GM21786 (cell line): ENCODE data around the gene RBM8A.

Source experiments
- ATAC-seq: cut with Tn5 transposase; IDR thresholded peaks from one replicate; pipeline ENCODE4 v1.9.1; 2021; ENCODE audit not compliant: unreplicated experiment

RBM8A gene

DNA sequence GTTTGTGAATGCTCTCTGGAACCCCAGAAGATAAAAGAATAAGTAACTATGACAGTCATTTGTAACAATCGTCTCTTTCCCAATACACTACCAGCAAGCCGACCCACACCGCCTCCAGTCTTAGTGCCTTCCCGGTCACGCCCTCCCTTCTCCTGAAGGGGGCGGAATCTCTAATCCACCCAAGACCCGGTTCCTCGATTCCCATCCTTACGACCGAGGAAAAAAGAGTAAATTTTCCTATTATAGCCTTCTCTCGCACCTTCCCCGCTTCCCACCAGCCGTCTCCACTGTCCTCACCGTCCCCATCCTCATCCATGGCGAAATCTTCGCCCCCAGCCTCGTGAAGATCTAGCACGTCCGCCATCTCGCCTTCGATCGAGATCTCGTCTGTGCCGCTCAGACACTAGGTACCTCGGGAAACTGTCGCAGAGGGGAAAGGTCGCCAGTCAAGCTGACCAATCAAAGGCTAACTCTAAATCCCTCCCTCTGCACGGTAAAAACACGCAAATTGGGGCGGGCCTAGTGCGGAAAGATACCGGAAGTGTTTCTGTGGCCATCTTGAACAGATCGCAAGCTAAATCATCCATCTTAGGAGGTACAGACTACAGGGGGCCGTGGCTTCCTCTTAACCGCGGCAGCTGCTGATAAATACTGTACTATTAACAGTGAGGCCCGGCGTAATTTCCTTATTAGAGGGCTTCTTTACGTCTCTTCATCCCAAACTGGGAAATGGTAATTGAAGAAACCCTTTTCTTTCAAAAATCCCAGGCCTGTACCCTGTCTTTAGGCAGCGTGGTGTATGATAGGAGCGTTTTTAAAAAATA lies at the start of gene RBM8A:
Gene RBM8A (minus strand): TSS at position 422 of the 824 bp plus-strand sequence. CDS start 58 bp downstream, at position 364.
- ATAC-seq = peak; percentile 98

DNA sequence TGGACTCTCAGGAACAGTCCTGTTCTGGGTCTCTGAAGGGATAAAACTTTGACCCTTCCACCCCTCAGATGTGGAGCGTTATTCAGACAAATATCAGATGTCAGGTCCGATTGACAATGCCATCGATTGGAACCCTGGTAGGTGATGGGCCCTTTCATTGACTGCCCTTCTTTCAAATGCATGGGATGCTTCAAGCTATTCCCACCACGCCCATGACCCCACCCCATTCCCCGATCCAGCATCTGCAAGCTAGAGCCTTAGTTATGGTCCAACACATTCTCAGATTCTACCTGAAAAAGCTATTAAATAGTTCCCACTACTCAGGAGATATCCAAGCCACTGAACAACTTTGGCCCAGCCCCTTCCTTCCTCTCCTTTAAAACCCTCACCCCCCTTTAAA lies 49.7 kb upstream of the RBM8A start:
- ATAC-seq = no peak

DNA sequence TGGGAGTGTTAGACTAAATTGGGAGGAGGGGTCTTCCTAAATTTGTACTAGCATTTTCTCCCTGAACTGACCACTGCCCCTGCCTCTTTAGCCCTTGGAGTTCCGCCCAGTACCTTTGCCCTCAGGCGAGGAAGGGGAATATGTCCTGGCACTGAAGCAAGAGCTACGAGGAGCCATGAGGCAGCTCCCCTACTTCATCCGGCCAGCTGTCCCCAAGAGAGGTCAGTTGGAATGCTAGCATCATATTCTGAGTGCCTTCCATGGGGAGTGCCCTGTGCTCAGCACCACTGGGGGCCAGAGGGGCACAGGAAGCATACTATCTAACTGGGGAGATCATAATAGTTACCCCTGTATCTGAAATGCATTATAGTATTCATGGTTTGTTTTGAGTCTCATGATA lies 47.9 kb upstream of the RBM8A start:
- ATAC-seq = no peak

DNA sequence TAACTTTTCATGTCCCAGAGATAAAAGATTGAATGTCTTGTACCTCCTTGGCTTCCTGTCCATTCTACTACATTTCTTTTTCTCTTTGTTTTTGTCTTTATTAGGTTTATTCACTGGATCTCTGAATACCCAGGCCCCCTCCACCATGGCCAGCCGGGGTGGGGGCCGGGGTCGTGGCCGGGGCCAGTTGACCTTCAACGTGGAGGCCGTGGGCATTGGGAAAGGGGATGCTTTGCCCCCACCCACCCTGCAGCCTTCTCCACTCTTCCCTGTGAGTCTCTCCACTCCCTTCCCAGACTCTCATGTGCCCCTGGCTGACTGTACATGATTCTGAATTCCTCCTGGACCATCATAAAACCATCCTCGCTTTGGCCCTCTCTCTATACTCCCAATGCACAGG lies 47.4 kb upstream of the RBM8A start:
- no peak for ATAC-seq

DNA sequence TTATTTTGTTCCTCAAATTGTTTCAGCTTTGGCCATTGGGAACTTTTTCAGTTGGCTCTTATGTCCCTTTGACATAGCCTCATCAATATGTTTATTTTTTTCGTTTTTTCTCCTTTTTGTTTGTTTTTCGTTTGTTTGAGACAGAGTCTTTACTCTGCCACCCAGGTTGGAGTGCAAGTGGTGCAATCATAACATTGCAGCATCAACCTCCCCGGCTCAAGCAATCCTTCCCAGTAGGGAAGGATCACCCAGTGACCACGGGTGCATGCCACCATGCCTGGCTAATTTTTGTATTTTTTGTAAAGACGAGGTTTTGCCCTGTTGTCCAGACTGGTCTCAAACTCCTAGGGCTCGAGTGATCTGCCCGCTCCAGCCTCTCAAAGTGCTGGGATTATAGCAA lies 45.3 kb upstream of the RBM8A start:
- ATAC-seq = no peak

DNA sequence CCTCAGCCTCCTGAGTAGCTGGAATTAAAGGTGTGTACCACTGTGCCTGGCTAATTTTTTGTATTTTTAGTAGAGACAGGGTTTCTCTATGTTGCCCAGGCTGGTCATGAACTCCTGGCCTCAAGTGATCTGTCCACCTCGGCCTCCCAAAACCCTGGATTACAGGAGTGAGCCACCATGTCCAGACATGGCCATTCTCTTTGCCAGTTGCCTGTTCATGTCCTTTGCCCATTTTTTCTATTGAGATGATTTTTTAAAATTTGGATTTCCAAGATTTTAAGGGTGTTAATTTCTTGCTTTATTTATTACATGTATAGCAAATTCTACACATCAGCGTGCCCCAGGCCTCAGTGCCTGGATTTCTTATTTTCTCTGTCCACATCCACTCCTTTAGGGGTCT lies 40.0 kb upstream of the RBM8A start:
- ATAC-seq = no peak

DNA sequence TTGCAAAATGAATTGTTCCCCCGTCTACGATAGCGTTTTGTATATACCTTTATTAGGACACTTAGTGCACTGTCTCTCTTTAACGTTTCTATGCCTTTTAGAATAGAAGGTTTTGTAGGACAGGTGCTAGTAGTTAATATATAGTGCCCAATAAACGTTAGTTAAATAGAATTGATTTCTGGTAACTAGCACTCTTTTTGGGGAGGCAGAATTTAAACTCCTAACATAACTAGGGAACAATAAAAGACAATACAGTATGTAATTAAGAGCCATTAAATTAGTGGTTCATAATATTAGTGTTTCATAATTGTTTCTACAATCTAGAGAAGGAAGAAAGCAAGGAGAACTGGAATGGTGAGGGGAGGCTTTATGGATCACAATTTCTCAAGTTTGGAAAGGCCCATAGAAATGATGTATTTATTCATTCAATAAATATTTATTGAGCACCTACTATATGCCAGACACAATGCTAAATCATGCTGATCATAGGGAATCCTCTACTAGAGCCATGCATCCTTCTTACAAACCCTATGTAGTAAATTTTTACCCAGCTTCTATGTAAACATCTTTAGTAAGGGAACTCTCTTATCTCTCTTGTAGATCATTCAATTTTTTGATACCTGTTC lies 37.9 kb upstream of the RBM8A start:
- no peak for ATAC-seq

DNA sequence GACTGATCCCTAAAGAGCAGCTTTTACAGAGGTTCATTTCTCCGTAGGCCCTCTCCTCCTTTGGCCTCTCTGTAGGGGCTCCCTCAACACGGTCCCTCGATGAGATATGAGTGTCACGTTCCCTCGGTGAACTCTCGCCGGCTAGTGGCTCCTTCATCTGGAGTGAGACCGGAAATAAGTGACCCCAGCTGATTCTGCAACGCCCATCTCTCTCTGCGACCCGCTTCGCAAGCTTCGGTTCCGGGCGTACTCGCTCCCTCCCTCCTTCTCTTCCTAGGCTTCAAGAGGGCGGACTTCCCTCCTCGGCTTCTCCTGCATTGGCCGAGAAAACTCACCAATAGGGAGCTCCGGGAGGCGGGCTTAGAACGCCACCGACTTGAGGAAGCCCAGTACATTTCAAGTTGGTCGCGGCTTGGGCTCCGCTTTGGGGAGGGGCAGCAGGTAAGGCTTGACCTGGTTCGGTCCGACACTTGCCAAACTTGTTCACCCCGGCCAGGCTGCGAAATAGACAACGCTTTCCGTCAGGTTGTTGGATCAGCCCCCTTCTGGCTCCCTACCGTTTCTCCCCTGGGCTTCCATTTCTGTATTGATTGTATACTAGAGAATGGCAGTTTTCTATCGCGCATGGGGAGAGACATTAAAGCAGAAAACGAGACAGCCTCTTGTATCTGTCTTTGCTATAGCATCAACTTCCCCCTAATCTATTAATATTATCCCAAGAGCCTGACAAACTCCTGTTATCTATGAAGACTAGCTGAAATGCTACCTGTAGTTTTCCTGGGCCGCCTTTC lies 37.2 kb upstream of the RBM8A start, which contains the start of the genes ANKRD34A and POLR3GL:
Gene ANKRD34A (minus strand): TSS at position 248 of the 791 bp plus-strand sequence. CDS start 2,816 bp downstream, outside the sequence.
Gene POLR3GL (plus strand): TSS at position 363 of the 791 bp plus-strand sequence. CDS start 10,176 bp downstream, outside the sequence.
- ATAC-seq = peak; percentile 93

DNA sequence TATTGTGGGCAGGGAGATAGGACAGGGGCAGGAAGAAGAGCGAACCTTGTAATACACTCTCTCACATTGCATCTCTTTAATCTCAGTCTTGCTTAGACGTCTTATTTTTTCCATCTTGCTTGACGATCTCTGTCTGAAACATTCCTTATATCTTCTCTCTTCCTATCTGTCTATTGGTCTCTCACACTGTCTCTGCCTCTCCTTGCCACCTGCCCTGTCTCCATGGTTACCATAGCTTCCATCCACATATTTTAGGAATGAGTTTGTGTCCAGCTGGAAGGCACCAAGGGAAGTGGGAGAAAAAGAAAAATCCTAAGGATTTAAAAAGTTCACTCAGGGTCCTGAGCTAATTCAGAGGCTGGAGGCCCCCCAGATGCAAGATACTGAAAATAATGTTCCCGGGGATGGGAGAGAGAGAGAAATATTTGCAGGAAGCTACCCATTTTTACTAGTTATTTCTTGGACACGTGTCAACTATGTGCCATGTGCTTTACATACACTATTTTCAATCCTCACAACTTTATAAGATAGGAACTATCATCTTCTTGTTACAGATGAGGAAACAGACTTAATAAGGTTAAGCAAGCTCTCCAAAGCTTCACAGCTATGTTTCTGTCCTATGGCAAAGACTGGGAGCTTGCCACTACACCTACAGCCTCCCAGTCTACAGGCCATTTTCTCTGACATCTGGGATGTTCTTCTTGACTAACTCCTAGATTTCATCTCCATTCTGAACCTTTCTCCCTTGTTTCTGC lies 36.2 kb upstream of the RBM8A start:
- no peak for ATAC-seq

DNA sequence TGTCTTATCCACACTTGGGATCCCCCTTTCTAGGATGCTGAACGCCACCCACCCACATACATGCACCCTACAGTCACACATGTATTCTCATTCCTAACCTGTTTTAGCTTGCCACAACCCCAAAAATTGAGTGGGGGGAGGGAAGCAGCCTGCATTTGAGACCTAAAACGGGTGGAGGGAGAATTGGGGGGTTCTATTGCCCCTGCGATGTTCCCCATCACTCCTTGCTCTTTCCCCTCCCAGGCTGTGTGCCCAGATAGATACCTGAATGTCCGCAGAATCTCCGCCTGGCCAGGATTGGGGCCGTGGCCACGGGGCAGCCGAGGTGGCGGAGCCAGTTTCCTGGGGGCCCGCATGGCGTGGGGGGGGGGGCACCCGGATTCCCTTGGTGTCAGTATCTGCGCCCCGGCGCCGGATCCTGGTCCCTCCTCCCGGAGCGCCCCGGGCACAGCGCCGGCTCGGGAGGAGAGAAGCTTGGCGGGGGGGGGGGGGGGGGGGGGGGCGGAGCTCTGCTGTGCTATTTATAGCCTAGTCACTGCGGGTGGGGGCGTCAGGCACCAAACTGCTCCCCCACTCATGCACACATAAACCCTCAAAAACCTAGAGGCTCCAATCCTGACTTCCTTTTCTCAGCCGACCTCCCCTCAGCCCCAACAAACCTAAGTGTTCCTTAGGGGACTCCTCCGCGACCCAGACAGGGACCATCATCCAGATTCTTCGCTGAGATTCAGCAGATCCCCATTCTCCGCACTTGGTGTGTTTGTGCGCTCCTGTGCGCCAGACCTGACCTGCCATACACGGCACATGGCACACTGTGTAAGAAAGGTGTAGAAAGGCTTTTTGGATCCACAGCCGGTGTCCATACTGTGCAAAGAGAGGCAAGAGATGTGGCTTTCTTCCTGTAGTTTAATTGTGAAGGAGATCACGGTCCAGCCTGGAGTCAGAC lies 35.1 kb upstream of the RBM8A start:
- no peak for ATAC-seq

DNA sequence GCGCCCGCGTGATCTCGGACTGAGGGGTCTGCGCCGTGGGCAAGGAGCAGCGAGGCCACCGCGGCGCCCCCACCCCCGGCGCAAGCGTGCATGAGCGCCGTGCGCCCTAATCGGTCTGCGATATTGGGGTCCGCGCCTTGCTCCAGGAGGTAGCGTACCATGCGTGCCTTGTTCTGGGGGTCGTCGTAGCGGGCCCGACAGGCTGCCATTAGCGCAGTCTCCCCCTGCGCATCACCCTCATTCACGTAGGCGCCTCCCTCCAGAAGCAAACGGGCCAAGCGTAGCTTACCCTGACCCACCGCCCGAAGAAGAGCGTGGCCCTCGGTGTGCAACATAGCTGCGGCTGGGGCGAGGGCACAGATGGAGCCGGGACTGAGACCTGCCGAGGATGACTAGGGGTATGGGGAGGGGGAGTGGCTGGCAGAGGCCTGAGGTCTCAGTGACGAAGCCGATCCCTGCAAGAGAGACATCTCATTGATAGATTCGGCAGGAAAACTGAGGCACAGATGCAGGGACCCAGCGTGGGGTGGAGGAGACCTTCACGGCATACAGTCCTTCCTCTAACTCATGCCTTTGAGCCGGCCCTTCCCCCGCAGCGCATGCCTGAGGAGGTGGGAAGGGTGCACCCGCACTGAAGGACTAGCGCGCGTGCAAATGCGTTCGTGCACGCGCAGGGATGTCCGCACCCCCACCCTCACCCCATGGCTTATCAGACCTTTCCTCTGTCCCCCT lies 34.3 kb upstream of the RBM8A start:
- ATAC-seq = no peak

DNA sequence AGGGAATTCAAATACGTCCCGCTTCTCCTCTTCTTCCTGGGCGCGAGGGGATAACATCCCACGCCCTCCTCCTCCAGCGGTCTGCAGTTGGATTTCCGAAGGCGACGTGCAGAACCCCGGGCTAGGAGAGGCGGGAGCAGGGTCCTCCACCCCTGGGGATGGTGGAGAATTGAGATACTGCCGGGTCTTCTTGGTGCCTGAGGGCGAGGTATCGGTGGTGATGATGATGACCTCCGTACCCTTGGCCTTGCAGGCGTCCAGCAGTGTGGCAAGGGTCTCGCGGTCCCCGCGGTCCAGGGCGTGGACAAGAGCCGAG lies 33.8 kb upstream of the RBM8A start:
- ATAC-seq = no peak

DNA sequence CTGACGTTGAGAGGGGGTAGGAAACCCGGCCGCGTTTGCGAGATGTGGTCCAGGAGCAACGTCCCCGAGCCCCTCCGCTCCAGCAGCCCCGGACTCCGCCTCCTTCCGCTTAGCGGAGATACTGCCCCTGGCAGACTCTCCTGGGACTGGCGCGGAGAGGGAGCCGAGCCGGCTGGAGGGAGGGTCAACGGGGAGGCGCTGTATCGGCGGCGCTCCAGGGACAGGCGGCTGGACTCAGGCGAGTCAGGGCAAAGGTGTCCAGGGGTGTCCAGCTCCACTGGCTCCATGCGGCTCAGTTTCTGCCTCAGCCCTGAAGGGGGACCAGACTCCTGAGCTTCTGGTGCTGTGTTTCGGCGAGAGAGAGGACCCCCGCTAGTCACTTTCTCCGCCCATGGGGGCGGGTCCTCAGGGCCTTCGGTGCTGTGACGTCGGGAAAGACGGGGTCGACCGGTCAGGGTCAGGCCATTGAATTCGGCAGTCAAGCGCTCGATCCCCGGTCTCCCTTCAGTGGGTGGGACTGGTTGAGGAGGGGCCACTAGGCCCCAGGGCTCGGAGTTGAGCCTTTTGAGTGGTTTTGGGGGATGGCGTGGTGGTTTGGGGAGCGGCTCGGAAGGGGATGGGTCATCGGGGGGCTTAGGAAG lies 33.3 kb upstream of the RBM8A start:
- no peak for ATAC-seq

DNA sequence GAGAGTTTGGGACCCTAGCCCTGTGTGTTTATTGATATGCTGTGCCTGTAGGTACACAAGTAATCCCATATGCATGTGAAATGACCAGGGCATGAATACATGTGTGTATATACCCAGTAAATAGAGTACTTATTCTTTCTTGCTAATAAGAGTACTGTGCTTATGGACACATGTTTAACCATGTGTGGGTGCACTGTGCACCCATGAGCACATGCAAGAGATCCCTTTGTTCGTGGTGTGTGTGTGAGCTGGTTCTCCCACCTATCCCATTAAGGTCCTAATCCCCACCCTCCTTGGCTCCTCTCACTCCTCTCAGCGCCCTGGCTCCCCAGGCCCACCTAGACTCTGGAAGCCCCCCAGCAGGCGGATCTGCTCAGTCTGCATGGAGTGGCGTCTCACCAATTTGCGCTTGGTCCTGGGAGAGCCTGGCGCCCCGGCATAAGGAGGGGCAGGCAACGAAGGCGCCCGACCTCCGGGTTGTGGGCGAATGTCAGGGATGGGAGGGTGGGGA lies 32.7 kb upstream of the RBM8A start:
- ATAC-seq = no peak

DNA sequence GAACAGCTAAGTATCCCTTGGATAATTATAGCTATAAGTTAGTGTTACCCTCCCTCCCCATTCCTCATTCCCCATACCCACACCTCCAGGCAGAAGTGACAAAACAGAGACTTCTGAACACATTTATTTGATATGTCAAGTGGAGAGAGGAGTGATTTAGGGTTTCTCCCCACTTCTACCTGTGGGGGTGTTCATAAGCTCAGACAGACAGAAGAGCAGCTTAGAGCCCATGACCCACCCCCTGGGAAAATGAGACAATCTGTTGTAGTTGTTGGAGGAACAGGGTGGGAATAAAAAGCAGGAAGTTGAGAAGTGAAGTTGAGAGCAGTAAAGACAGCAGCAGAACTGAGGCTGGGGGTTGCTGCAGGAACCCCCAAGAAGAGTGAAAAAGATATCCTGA lies 32.0 kb upstream of the RBM8A start:
- no peak for ATAC-seq

DNA sequence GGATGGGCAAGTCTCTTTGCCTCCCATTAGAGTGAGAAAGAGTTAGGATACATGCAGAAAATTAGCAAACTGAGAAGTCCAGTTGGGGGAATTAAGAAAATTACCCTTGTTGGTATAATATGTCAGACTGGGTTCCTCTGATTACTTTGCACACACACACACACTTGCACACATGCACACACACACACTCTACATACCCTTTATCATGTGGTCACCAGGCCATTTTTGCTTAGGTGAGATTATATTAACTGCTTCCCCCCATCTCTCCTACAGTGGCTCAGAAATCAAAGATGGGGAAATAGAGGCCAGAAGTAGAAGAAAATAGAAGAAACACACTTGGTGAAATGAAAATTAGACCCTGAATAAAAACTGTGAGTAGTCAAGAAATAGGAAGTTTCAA lies 31.4 kb upstream of the RBM8A start:
- ATAC-seq = no peak

DNA sequence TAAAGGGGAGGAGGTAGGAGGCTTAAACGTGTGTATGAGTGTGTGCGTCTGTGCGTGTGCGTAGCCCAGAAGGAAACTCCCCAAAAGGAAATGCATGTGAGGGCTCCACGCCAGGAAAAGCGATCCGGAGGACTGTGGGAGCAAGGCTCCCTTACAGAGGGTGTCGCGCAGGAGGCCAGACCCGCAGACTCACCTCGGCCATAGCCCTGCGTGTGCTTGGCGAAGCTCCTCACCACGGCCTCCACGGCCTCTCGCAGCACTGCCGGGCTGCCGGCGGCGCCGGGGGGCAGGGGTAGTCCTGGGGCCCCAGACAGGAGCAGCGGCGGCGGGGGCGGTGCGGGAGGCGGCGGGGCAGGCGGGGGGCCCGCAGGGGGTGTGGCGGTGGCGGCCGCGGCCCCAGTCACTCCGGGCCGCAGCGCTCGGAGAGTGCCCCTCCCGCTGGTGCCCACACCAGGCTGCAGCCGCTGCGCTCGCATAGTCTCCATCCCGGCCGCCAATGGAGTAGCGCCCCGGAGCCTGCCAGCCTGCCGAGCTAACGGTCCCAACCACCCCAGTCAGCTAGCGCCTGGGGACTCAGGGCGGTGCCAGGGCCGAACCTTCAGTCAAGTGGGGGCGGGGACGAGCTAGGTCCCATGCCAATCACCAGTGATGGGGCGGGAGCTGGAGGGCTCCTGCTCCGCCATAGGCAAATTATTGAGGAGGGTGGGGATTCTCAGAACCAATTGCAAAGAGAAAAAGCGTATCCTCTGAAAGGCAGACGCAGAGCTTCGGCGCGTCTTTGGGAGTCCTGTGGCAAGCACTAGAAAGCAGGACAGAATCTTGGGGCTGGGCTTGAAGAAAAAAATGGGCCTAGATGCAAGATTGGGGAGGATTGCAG lies 30.4 kb upstream of the RBM8A start, which contains the start of gene LIX1L:
Gene LIX1L (minus strand): TSS at position 575 of the 877 bp plus-strand sequence. CDS start 90 bp downstream, at position 485.
- peak; percentile 92 for ATAC-seq
